ENCODE results near the gene CTNNA3.
A peak's percentile ranks its signal among the peaks of the same experiment; 100 is the strongest.

Gene CTNNA3

GRCh38 chr10:67098461-67098860, 597.5 kb downstream of the CTNNA3 start:
- DNase-seq, result peak; percentile 14

- DNase-seq, result no peak
These were observed 600.5 kb downstream of the CTNNA3 start for GRCh38 chr10:67095531-67095930.

DNA sequence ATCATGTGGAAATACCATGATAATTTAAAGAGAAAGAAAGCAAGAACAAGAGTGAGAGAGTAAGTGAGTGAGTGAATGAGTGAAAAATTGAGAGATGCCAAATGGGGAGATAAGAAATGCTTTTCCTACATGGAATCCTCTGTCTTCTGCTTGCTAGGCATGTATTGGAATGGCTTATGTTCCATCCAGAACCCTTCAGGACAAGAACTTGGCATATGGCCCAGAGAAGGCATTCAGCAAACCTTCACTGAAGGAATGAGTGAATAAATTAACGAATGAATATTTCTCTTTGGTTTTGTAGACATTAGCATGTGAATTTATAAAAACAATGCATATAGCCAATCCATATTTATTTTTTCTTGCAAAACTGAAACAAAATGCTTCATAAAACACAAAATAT, 608.0 kb downstream of the CTNNA3 start:
- no peak for DNase-seq

DNA sequence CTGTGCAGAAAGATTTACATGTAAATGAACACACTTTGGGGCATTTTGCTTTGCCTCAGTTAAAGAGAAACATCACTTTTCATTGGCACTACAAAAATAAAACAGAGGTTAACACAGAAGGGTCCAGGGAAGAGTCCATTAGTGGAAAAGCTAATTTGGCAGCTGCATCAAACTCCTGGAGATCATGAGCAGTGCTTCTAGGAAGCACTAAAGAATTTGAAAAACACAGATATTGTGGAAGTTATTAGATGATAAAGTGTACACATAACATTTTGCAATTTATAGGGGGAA, 608.9 kb downstream of the CTNNA3 start:
- DNase-seq, result no peak

DNA sequence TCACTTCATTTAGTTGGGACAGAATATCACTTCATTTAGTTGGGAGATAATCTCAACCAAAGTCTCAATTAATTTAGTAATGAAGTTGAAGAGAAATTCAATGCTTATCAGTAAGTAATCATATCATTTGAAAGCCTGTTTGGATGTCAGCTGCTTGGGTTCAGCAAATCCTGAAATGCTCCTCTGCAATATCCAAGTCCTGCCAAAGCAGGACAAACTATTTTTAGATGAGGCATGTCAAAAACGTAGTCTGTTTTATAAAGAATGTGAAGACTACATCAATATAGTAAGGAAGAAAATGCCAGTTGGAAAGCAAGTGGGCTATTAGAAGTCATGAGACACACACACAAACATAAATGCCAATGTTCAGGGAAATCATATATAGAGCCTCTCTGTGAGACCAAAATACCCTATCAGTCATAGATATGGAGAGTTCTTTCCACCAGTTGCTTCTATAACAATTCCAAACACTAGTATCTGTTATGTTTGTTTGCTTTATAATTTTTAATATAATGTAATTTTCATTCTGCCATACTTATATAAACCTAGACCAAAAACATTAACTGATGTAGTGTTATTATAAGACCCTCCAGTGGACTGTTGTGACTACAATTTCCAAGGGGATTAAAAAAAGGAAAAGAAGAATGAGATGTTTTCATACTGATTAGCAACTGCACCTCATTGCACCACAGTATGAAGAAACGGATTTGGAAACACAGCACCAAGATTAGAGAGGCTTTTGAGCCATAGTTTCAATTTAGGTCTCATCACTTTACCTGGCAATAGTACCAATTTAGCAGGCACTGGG, 609.5 kb downstream of the CTNNA3 start:
- no peak for DNase-seq

- no peak for DNase-seq
These were observed 616.9 kb downstream of the CTNNA3 start for GRCh38 chr10:67079126-67079525.

GRCh38 chr10:67077376-67077775, 618.6 kb downstream of the CTNNA3 start:
- DNase-seq, result no peak

DNA sequence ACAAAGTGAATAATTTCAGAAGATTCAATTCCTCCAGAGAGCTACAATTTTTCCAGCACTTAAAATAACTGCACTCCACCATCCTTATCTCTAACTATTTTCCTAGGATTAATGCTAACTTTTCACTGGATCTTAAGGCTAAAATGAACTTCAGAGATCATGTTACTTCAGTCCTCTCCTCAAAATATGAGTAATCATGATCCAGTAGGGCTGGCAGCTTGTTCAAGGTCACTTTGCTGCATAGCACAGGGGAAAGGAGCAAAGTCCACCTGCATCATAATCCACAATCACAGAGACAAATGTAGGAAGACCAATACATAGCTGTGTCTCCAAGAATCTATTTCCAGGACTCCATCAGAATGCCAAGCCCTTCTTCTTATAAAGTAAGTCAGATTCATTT, 619.9 kb downstream of the CTNNA3 start:
- DNase-seq, result peak; percentile 27

- no peak for DNase-seq
These were observed 620.5 kb downstream of the CTNNA3 start for GRCh38 chr10:67075491-67075971.

DNA sequence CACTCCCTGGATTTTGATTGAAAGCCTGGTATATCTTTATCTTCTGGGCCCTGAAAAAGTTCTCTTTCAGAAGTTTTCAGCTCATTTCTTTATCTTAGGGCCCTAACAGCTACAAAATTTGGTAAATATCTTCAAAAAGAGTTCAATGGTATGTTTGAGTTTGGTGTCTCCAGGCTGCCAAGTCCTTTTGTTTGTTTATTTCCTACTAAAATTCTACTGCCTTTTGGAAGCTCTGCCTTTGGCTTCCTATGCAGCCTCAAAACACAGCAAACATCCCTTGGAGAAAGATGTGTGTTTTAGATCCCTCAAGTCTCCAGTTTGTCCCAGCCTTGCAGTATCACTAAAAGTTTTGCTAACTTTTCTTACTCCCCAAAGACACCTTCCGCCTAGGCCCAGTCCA, 623.3 kb downstream of the CTNNA3 start:
- DNase-seq, result no peak

DNA sequence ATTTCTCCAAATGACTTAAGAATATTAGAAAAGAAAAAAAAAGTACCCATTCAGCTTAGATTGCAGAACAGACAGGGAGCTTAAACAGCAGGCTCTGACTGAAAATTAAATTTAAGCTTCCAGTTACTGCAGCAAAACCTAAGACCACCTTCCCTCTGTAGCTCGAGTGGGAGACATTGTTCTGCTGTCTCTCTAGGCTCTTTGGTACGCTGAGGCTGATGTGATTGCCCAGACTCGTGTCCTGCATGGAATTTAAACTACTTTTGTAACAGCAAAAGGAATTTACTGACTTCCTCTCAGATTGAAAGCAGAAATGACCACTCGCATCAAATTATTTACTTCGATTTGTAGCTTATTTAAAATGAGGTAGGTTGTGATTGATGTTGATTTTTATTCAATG, 645.6 kb downstream of the CTNNA3 start:
- DNase-seq, result no peak

GRCh38 chr10:67049988-67050387, 646.0 kb downstream of the CTNNA3 start:
- DNase-seq, result no peak

GRCh38 chr10:67046507-67046906, 649.5 kb downstream of the CTNNA3 start:
- DNase-seq, result peak; percentile 21

DNA sequence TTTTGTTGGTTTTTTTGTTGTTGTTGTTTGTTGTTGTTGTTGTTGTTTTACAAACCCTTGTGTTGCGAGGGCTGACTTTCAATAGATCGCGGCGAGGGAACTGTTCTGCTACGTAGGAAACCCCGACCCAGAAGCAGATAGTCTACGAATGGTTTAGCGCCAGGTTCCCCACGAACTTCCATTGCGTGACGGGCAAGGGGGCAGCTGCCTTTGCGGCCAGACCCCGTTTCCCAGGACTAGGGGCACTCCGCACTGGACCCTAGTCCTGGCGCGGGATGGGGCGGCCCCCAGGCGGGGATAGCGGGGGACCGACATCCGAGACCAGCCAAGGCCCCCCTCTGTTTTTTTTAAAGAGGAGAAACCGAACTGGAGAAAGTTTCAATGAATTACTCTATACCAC, 650.6 kb downstream of the CTNNA3 start:
- DNase-seq, result no peak

- DNase-seq, result no peak
These were observed 653.0 kb downstream of the CTNNA3 start for GRCh38 chr10:67043041-67043440.

- peak; percentile 56 for DNase-seq
These were observed 659.2 kb downstream of the CTNNA3 start for GRCh38 chr10:67036808-67037207.

DNA sequence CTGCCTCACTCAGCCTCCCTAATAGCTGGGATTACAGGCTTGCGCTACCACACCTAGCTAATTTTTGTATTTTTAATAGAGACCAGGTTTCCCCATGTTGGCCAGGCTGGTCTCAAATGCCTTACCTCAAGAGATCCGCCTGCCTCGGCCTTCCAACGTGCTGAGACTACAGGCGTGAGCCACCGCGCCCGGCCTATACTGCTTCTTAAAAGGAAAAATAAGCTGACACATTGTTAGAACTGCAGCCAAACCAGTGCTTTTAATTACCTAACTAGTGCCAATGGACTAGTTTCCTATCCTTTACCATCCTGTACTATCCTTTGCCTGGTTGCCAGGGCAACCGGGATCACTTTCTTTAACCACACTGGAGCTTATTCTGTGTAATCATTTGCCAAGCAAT, 662.1 kb downstream of the CTNNA3 start:
- peak; percentile 42 for DNase-seq

DNA sequence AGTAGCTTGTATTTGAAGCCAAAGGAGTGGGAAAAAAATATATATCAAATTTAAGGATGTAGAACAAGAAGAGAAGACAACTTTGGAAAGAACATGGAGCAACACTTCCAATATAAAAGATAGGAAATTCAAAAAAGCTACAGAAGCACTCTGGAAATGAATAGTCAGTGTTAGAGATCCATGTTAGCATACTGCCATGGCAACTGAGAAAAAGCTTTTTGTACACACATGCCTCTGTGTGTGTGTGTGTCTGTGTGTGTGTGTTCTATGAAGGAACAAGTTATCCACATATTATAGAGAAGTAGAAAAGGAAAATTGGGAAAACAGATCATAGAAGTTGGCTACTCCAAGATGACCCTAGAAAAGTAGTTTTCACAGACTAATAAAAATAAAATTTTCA, 673.9 kb downstream of the CTNNA3 start:
- DNase-seq, result peak; percentile 35

- no peak for DNase-seq
These were observed 678.8 kb downstream of the CTNNA3 start for GRCh38 chr10:67017218-67017617.

- DNase-seq, result no peak
These were observed 680.8 kb downstream of the CTNNA3 start for GRCh38 chr10:67015225-67015624.

GRCh38 chr10:67011981-67012380, 684.0 kb downstream of the CTNNA3 start:
- no peak for DNase-seq

GRCh38 chr10:67011480-67011879, 684.5 kb downstream of the CTNNA3 start:
- DNase-seq, result no peak

DNA sequence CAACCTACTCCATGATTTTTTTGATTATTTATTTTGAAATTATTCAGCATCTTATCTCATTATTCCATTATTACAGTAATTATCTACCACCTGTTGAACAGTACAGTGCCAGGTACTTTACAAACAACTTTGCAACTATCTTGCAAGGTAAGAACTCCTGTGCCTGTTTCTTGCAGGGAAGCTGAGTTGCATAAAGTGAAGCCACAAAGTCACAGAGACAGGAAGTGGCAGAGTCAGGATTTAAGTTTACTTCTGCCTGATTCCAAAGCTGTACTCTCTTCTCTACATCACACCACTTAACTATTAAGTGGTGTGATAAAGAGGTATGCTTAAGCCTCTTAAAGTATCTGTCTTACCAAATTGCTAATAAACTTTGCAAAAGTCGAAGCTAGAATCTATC, 690.0 kb downstream of the CTNNA3 start:
- no peak for DNase-seq

DNA sequence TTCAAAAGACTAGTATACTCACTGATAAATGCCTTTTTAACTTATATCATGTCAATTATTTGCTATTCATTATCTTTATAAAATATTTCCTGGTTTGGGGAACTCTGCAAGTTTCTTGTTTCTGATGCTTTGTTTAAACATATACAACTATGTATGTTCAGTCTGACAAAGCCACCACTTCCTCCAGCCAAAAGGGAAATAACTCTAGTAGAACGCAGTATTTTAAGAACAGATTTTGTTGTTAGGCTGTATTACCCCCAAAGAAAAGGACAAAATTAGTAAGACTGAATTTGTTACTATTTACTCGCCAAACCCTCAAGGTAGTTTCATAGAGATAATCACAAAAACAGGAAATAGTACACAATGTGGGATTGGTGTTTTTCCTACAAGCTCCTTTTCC, 691.3 kb downstream of the CTNNA3 start:
- no peak for DNase-seq
